Panc1 (cell line): ENCODE results near the gene ADSL.

Source experiments
- CTCF ChIP-seq: fragments of 450-650 bp; IDR thresholded peaks from 2 replicates; pipeline ENCODE4 v1.5.1; 2017; ENCODE audit warnings: mild to moderate bottlenecking
- POLR2AphosphoS5 ChIP-seq: IDR thresholded peaks from 2 replicates; pipeline ENCODE4 v1.6.1; 2012; ENCODE audit warnings: mild to moderate bottlenecking, low read depth, low read length, moderate library complexity
- SIN3A ChIP-seq: IDR thresholded peaks from 2 replicates; pipeline ENCODE4 v1.6.1; 2012; ENCODE audit warnings: low read depth, mild to moderate bottlenecking, low read length, moderate library complexity, borderline replicate concordance; ENCODE audit not compliant: insufficient read depth
- TCF7L2 ChIP-seq: IDR thresholded peaks from 2 replicates; pipeline ENCODE4 v1.6.1; 2011; ENCODE audit warnings: mild to moderate bottlenecking, low read depth, low read length, inconsistent platforms

DNA sequence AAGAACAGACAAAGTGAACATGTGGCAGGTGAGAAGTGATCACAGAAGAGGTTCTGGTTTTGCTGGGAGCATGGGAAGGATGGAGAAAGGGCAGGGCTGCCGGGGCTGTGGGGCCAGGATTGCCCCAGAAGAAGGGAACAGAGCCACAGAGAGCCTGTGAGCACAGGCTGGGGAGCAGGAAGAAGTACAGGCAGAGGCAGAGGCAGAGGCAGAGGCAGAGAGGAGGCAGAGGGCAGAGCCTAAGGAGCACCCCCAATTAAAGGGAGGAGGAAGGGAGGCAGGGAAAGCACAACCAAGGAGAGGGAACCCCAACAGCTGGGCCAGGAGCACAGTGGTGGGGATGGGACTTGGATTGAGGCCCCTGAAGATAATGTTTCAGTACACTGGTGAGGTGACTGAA, 75.6 kb downstream of the ADSL start:
- TF ChIP-seq CTCF: no peak
- no peak for TF ChIP-seq SIN3A
- no peak for TF ChIP-seq POLR2AphosphoS5
- no peak for TF ChIP-seq TCF7L2
